HepG2 (cell line): Measurements from ENCODE around the gene CHD2. TPM values are rescaled to one million over a fixed set of nuclear protein-coding genes. Genes with fewer than 3 reads are reported as not detected.

Experiments
- ATAC-seq: fragments of 200-7000 bp; cut with Tn5 transposase; 3 replicates; pipeline ENCODE4 v1.9.1; 2020; ENCODE audit warnings: mild to moderate bottlenecking, moderate library complexity
- BruUV-seq: library from RNA; stranded (reverse); fragments of 400-500 nt; replicated peaks from 2 replicates; lab custom pipeline; 2021; lab: Mats Ljungman, UMichigan
- CTCF ChIA-PET: fragments of 300-600 bp; formaldehyde crosslinking; extraction: SDS; loops from one replicate; lab custom pipeline; 2021; ENCODE audit warnings: low total read pairs, inconsistent platforms, low intra/inter-chr PET ratio; lab: Yijun Ruan, JAX
- POLR2A ChIA-PET: fragments of 350-600 bp; sonication (Branson Sonifier 250); formaldehyde crosslinking; loops from one replicate; lab custom pipeline; 2020; ENCODE audit warnings: antibody characterized with exemption, inconsistent platforms; lab: Yijun Ruan, JAX
- DNase-seq: peaks from one replicate; pipeline ENCODE4 v3.0.0-alpha.2; 2015; ENCODE audit warnings: low spot score
- FAIRE-seq: peaks from 3 replicates; lab custom pipeline; 2011; peaks lifted over from hg19 to GRCh38; lab: Jason Lieb, UNC
- H2AFZ ChIP-seq: one replicate; pipeline ENCODE4 v1.6.1; 2011; ENCODE audit warnings: low read length, inconsistent platforms
- H3K27ac ChIP-seq: fragments of 300-600 bp; 3 replicates; pipeline ENCODE4 v1.8.0; 2011; ENCODE audit warnings: mixed run types, mild to moderate bottlenecking, mixed read lengths, low read length, inconsistent platforms; ENCODE audit not compliant: insufficient read depth; ENCODE audit errors: extremely low read length
- H3K27me3 ChIP-seq, 2 experiments: fragments of 200-600 bp in 1 of 2; 2 replicates in 1 of 2; 3 replicates in 1 of 2; pipeline versions ENCODE4 v1.6.0 to v1.8.0; 2011; ENCODE audit warnings: low read length in 2 of 2, mild to moderate bottlenecking in 2 of 2, moderate library complexity in 2 of 2, inconsistent platforms in 1 of 2; ENCODE audit not compliant: insufficient read depth in 2 of 2, control insufficient read depth in 1 of 2
- H3K36me3 ChIP-seq, 2 experiments: fragments of 200-600 bp in 1 of 2; replicated peaks in 1 of 2; 2 replicates in 1 of 2; 3 replicates in 1 of 2; pipeline versions ENCODE4 v1.5.1 to v1.8.0; 2011; ENCODE audit warnings: low read length in 2 of 2, inconsistent platforms in 1 of 2; ENCODE audit not compliant: insufficient read depth in 2 of 2, control insufficient read depth in 1 of 2
- H3K4me1 ChIP-seq: 2 replicates; pipeline ENCODE4 v1.5.1; 2012; ENCODE audit warnings: low read length, inconsistent platforms; ENCODE audit not compliant: insufficient read depth
- H3K4me2 ChIP-seq: 2 replicates; pipeline ENCODE4 v1.6.0; 2011; ENCODE audit warnings: low read depth, low read length, inconsistent platforms
- H3K4me3 ChIP-seq, 3 experiments: fragments of 200-600 bp in 1 of 3; sonication (generic), shearing (Covaris generic) in 1 of 3; replicated peaks in 1 of 3; 2 replicates each; pipeline ENCODE4 v1.5.1; 2011 to 2016; ENCODE audit warnings: low read length in 3 of 3, inconsistent platforms in 2 of 3, low read depth in 2 of 3, mild to moderate bottlenecking in 2 of 3, control low read depth in 1 of 3, mixed read lengths in 1 of 3; ENCODE audit not compliant: insufficient read depth in 1 of 3
- H3K79me2 ChIP-seq: one replicate; pipeline ENCODE4 v1.6.1; 2011; ENCODE audit warnings: low read length, inconsistent platforms; ENCODE audit not compliant: insufficient read depth
- H3K9ac ChIP-seq: 2 replicates; pipeline ENCODE4 v1.6.0; 2011; ENCODE audit warnings: mild to moderate bottlenecking, low read depth, low read length, inconsistent platforms; ENCODE audit not compliant: insufficient read depth
- H3K9me3 ChIP-seq: 2 replicates; pipeline ENCODE4 v1.5.1; 2012; ENCODE audit warnings: mild to moderate bottlenecking, low read length
- H4K20me1 ChIP-seq: 2 replicates; pipeline ENCODE4 v1.6.0; 2011; ENCODE audit warnings: inconsistent platforms, mild to moderate bottlenecking, low read length, moderate library complexity; ENCODE audit not compliant: insufficient read depth
- ATRX ChIP-seq: sonication (generic); formaldehyde crosslinking; IDR thresholded peaks from 2 replicates; pipeline ENCODE4 v1.4.0; 2020; ENCODE audit warnings: missing genetic modification reagents, borderline replicate concordance
- GPN1 ChIP-seq: sonication (generic); formaldehyde crosslinking; IDR thresholded peaks from 2 replicates; pipeline ENCODE4 v1.5.1; 2020; ENCODE audit warnings: missing genetic modification reagents, borderline replicate concordance
- KDM5B ChIP-seq: sonication (generic); formaldehyde crosslinking; IDR thresholded peaks from 2 replicates; pipeline ENCODE4 v1.4.0; 2020; ENCODE audit warnings: missing genetic modification reagents, mild to moderate bottlenecking, borderline replicate concordance
- MAX ChIP-seq: IDR thresholded peaks from 2 replicates; pipeline ENCODE4 v1.6.1; 2012; ENCODE audit warnings: inconsistent platforms
- MEIS2 ChIP-seq: sonication (generic); formaldehyde crosslinking; IDR thresholded peaks from 2 replicates; pipeline ENCODE4 v1.9.0; 2021; ENCODE audit warnings: mild to moderate bottlenecking, missing genetic modification reagents
- MXD3 ChIP-seq: IDR thresholded peaks from 2 replicates; pipeline ENCODE4 v1.6.1; 2016; ENCODE audit warnings: mild to moderate bottlenecking, missing biosample characterization, missing genetic modification reagents
- RAD21 ChIP-seq: fragments of 450-650 bp; formaldehyde crosslinking; IDR thresholded peaks from 2 replicates; pipeline ENCODE4 v1.5.0; 2020; ENCODE audit warnings: mild to moderate bottlenecking
- SOX6 ChIP-seq, 2 experiments: fragments of 450-650 bp in 1 of 2; sonication (generic) in 1 of 2; formaldehyde crosslinking in 1 of 2; IDR thresholded peaks; 2 replicates each; pipeline versions ENCODE4 v1.4.0 to v1.6.1; 2017 to 2020; ENCODE audit warnings: antibody characterized with exemption in 1 of 2, mild to moderate bottlenecking in 1 of 2, missing genetic modification reagents in 1 of 2
- SP5 ChIP-seq: IDR thresholded peaks from 2 replicates; pipeline ENCODE4 v1.6.1; 2016; ENCODE audit warnings: low read depth, borderline replicate concordance
- TCF12 ChIP-seq, 2 experiments: fragments of 450-650 bp in 1 of 2; sonication (generic) in 1 of 2; formaldehyde crosslinking in 1 of 2; IDR thresholded peaks; 2 replicates each; pipeline versions ENCODE4 v1.6.1 to v1.8.0; 2017 to 2022; ENCODE audit warnings: antibody characterized with exemption in 1 of 2, mild to moderate bottlenecking in 1 of 2, missing genetic modification reagents in 1 of 2, moderate library complexity in 1 of 2
- THAP7 ChIP-seq: sonication (generic); formaldehyde crosslinking; IDR thresholded peaks from 2 replicates; pipeline ENCODE4 v1.8.1; 2023; ENCODE audit warnings: mild to moderate bottlenecking, missing genetic modification reagents
- YEATS4 ChIP-seq: sonication (generic); formaldehyde crosslinking; IDR thresholded peaks from 2 replicates; pipeline ENCODE4 v1.4.0; 2020; ENCODE audit warnings: missing genetic modification reagents, borderline replicate concordance
- ZBTB14 ChIP-seq: sonication (generic); formaldehyde crosslinking; IDR thresholded peaks from 2 replicates; pipeline ENCODE4 v1.4.0; 2020; ENCODE audit warnings: missing genetic modification reagents
- ZMYM2 ChIP-seq: sonication (generic); formaldehyde crosslinking; IDR thresholded peaks from 2 replicates; pipeline ENCODE4 v1.8.0; 2022; ENCODE audit warnings: mild to moderate bottlenecking, missing genetic modification reagents
- ZNF232 ChIP-seq: sonication (generic); formaldehyde crosslinking; IDR thresholded peaks from 2 replicates; pipeline ENCODE4 v1.4.0; 2020; ENCODE audit warnings: missing genetic modification reagents, borderline replicate concordance
- ZNF782 ChIP-seq: sonication (generic); formaldehyde crosslinking; IDR thresholded peaks from 2 replicates; pipeline ENCODE4 v1.4.0; 2020; ENCODE audit warnings: missing genetic modification reagents, mild to moderate bottlenecking, borderline replicate concordance
- ZNF891 ChIP-seq: sonication (generic); formaldehyde crosslinking; IDR thresholded peaks from 2 replicates; pipeline ENCODE4 v1.5.0; 2020; ENCODE audit warnings: mild to moderate bottlenecking, missing genetic modification reagents
- ZSCAN9 ChIP-seq: IDR thresholded peaks from 2 replicates; pipeline ENCODE4 v1.6.1; 2016; ENCODE audit warnings: borderline replicate concordance
- WGBS: methylation state at CpG from one replicate; pipeline ENCODE4 v1.1.6; 2017; ENCODE audit warnings: low lambda C conversion rate; 5-methylcytosine and 5-hydroxymethylcytosine counted together
- in situ Hi-C: cut with HindIII; loops from 2 replicates; pipeline ENCODE4 v1.10.0; 2017; ENCODE audit warnings: low pct_unique_long_range_greater_than_20kb; ENCODE audit not compliant: extremely low pct_ligation_motif_present
- intact Hi-C: fragments of 100-400 bp; cut with micrococcal nuclease; formaldehyde crosslinking; loops from one replicate; pipeline ENCODE4 v1.10.0; 2022; ENCODE audit not compliant: unreplicated experiment
- polyA plus RNA-seq, 8 experiments: library from polyadenylated mRNA; depleted of rRNA in 3 of 8; stranded (reverse) in 7 of 8; unstranded in 1 of 8; fragments of >200 nt; fragmentation: Illumina TruSeq in 4 of 8; extraction: Trizol in 4 of 8; gene quantifications; 2 replicates each; pipeline versions ENCODE4 v1.2.1 to v1.2.3, GENCODE V29; 2011 to 2016; ENCODE audit warnings: low read depth in 4 of 8, missing spikeins in 1 of 8, mixed read lengths in 1 of 8; ENCODE audit not compliant: insufficient read depth in 1 of 8
- total RNA-seq, 5 experiments: library from RNA; depleted of rRNA; stranded (reverse); fragments of >200 nt; fragmentation: Illumina TruSeq; extraction: Trizol; gene quantifications; 2 replicates each; pipeline ENCODE4 v1.2.3, GENCODE V29; 2016; ENCODE audit warnings: low read depth in 1 of 5
- TF ChIP-seq, protein P1 (sequence below): sonication (generic); formaldehyde crosslinking; IDR thresholded peaks from 2 replicates; pipeline ENCODE4 v1.5.0; 2020; ENCODE audit warnings: missing genetic modification reagents

Gene CHD2
- total and polyA plus RNA-seq, 2 of the 13 experiments (the other 11 are each of a cell fraction or from before 2014, with no cell fraction given): 54.0 to 54.1 TPM

- Histone ChIP-seq H3K36me3 (peaks cover 0 to 11% of the 10 kb centered on the region in 2 experiments; a peak in 3 of 5 replicates), H3K4me1 (peaks cover 56% of the 10 kb centered on the region), H2AFZ (no peak overlapping the region), H3K27ac (peak overlapping the region; percentile 90), H4K20me1 (peaks cover 32% of the 10 kb centered on the region), H3K4me3 (peak overlapping the region; percentile 59 to 67 (median 62)), H3K4me2 (peak overlapping the region; percentile 90), H3K9ac (peak overlapping the region; percentile 87), H3K27me3 (peaks cover 0 to 4% of the 10 kb centered on the region in 2 experiments; a peak in 1 of 5 replicates), H3K79me2 (peaks cover 48% of the 10 kb centered on the region), H3K9me3 (no peaks in the 10 kb centered on the region)
- CTCF ChIA-PET: no interaction called here
- peak; percentile 96 for ATAC-seq
- intact Hi-C loops: loop anchor here (1.0 kb wide), 2 partner anchors 50 to 73 kb away; no protein-coding TSS in a partner anchor
- in situ Hi-C loops: loop anchor here (5.0 kb wide), 1 partner anchor 70 kb away; no protein-coding TSS in a partner anchor
- POLR2A ChIA-PET: interaction anchor here (0.6 to 6.6 kb wide), 38 partner anchors 9 to 93 kb away, joined by 3 to 211 read pairs (median 6); partner anchors contain the start of gene CHD2
- WGBS: 0% methylated on average over 25 of the region's 41 CpGs
- peak; percentile 88 for FAIRE-seq
- TSS peak; percentile 97 for BruUV-seq
- peak; percentile 99 for DNase-seq
- TF ChIP-seq, protein P1, sequence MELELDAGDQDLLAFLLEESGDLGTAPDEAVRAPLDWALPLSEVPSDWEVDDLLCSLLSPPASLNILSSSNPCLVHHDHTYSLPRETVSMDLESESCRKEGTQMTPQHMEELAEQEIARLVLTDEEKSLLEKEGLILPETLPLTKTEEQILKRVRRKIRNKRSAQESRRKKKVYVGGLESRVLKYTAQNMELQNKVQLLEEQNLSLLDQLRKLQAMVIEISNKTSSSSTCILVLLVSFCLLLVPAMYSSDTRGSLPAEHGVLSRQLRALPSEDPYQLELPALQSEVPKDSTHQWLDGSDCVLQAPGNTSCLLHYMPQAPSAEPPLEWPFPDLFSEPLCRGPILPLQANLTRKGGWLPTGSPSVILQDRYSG: no peak
- TF ChIP-seq ZNF891 (CRISPR knock-in tag) (no peak; the same call in 1 of the 2 replicates), MAX (peak; percentile 44; the same call in 1 of the 2 replicates), ZNF782 (no peak; the same call in 1 of the 2 replicates), ZSCAN9 (CRISPR knock-in tag) (no peak), SOX6 (IDR thresholded peaks at IDR 0.05) (no peak), SOX6 (CRISPR knock-in tag; IDR thresholded peaks at IDR 0.05) (peak; percentile 53), YEATS4 (no peak), ZMYM2 (CRISPR knock-in tag) (no peak), MEIS2 (0 out of 2 replicates have a peak, but pooled peaks have one; percentile 29), SP5 (CRISPR knock-in tag) (peak; percentile 25; the same call in 1 of the 2 replicates), ZBTB14 (CRISPR knock-in tag) (no peak), KDM5B (CRISPR knock-in tag) (no peak), TCF12 (IDR thresholded peaks at IDR 0.05) (no peak), TCF12 (CRISPR knock-in tag; IDR thresholded peaks at IDR 0.05) (no peak), GPN1 (no peak), ZNF232 (CRISPR knock-in tag) (no peak), RAD21 (CRISPR knock-in tag) (0 out of 2 replicates have a peak, but pooled peaks have one; percentile 27), MXD3 (CRISPR knock-in tag) (no peak; the same call in 1 of the 2 replicates), THAP7 (CRISPR knock-in tag) (0 out of 2 replicates have a peak, but pooled peaks have one; percentile 36), ATRX (CRISPR knock-in tag) (no peak)
These were observed 18.1 kb upstream of the CHD2 start for GRCh38 chr15:92881802-92882696.
